ENCODE data around the gene SLC22A1. TPM values are rescaled to one million over a fixed set of nuclear protein-coding genes. Genes with fewer than 3 reads are reported as not detected.

The SLC22A1 gene
- total and polyA plus RNA-seq, 2 of the 4 experiments (the other 2 are of a cell fraction), result 0.10 TPM; not detected in 1

- dilution Hi-C loops (cut with HindIII; ENCODE audit: low sequenced_read_pairs, unreplicated experiment), result no loop called here
- CTCF ChIA-PET, result interaction anchor here (1.0 to 1.6 kb wide), 2 partner anchors 313 kb away, joined by 4 to 6 read pairs; no protein-coding TSS in a partner anchor
Measured at GRCh38 chr6:160142115-160142715, 20.6 kb downstream of the SLC22A1 start.

More at GRCh38 chr6:160142115-160142715, 20.6 kb downstream of the SLC22A1 start:
- H3K79me1 ChIP-seq (ENCODE audit: low read depth in 1 of 2, low read length in 2 of 2), result no peaks in the 10 kb centered on the region
- no peak overlapping the region for H3K4me2 ChIP-seq (ENCODE audit: low read depth, low read length)
- no peak for TF ChIP-seq FOS (IDR thresholded peaks at IDR 0.05; ENCODE audit: low read depth, low read length)
- TF ChIP-seq POLR2A (IDR thresholded peaks at IDR 0.05; ENCODE audit: low read depth, low read length), result no peak
- no peak for TF ChIP-seq MAFK (IDR thresholded peaks at IDR 0.05; ENCODE audit: low read depth, low read length)
- no peak for TF ChIP-seq MAZ (IDR thresholded peaks at IDR 0.05; ENCODE audit: borderline replicate concordance, low read depth, low read length)
- TF ChIP-seq CTCF (conservative IDR thresholded peaks at IDR 0.05; ENCODE audit: low read depth, low read length), result no peak
- TF ChIP-seq CHD1 (IDR thresholded peaks at IDR 0.05; ENCODE audit: low read depth, low read length), result no peak
- 56% methylated on average over 3 of the region's 8 CpGs; no CpG with 5 or more reads in 1 of the 2 experiments for WGBS, 2 experiments (ENCODE audit: extremely low coverage in 2 of 2, insufficient read length in 1 of 2)
- BruUV-seq (replicated peaks), result no TSS peak
- peaks cover 6% of the 10 kb centered on the region; the same call in 1 of the 2 replicates for H3K9me1 ChIP-seq (ENCODE audit: insufficient read depth, low read length)
- H3K4me1 ChIP-seq (ENCODE audit: control insufficient read depth, insufficient read depth, low read length), result peaks cover 12% of the 10 kb centered on the region
- no peaks in the 10 kb centered on the region for H3K36me3 ChIP-seq (ENCODE audit: control insufficient read depth, insufficient read depth, low read length)
- H4K8ac ChIP-seq (ENCODE audit: low read depth in 2 of 2, low read length in 2 of 2), result no peak overlapping the region
- no peak overlapping the region for H3K56ac ChIP-seq (ENCODE audit: extremely low read depth, insufficient read depth, low read length)
- no peak overlapping the region; the same call in 1 of the 2 replicates for H3K18ac ChIP-seq (ENCODE audit: low read depth, low read length)
- no peak overlapping the region; the same call in 1 of the 2 replicates for H3K4ac ChIP-seq (ENCODE audit: low read depth, low read length)
- no peaks in the 10 kb centered on the region for H4K20me1 ChIP-seq (ENCODE audit: insufficient read depth, low read length)
- H2BK5ac ChIP-seq (ENCODE audit: low read depth, low read length, poor library complexity, severe bottlenecking), result no peak overlapping the region
- H3K27me3 ChIP-seq (ENCODE audit: control insufficient read depth, insufficient read depth, low read length), result no peaks in the 10 kb centered on the region
- H3K9ac ChIP-seq (ENCODE audit: low read depth, low read length), result no peak overlapping the region
- no peaks in the 10 kb centered on the region for H3K9me3 ChIP-seq (ENCODE audit: control insufficient read depth, insufficient read depth, low read length)
- H3K23ac ChIP-seq (ENCODE audit: low read depth, low read length), result no peak overlapping the region
- H2AK5ac ChIP-seq (ENCODE audit: low read depth, low read length), result no peak overlapping the region
- H2BK15ac ChIP-seq (ENCODE audit: low read depth, low read length), result 0 out of 3 replicates have a peak overlapping the region, but pooled peaks have one; percentile 32
- H2AFZ ChIP-seq (replicated peaks; ENCODE audit: low read length, poor library complexity), result no peak overlapping the region
- H4K5ac ChIP-seq (ENCODE audit: low read depth, low read length), result no peak overlapping the region
- H4K91ac ChIP-seq (ENCODE audit: insufficient read depth, low read depth, low read length), result no peak overlapping the region
- no peak overlapping the region for H2BK20ac ChIP-seq (ENCODE audit: low read depth, low read length)
- POLR2A ChIA-PET (ENCODE audit: unreplicated experiment), result no interaction called here
- H3K14ac ChIP-seq (replicated peaks; ENCODE audit: low read depth, low read length), result no peak overlapping the region
- no peak overlapping the region for H3K27ac ChIP-seq (ENCODE audit: insufficient read depth, low read length)
- ATAC-seq (ENCODE audit: low read depth) (no peak), DNase-seq (no peak)
- no peak overlapping the region for H2AK9ac ChIP-seq (replicated peaks; ENCODE audit: low read depth, low read length, poor library complexity)
- in situ Hi-C loops (cut with MboI; ENCODE audit: low sequenced_read_pairs), result no loop called here
- intact Hi-C loops (cut with micrococcal nuclease), result no loop called here
- no peak overlapping the region for H3K4me3 ChIP-seq (ENCODE audit: insufficient read depth, low read depth, low read length)
- no peak overlapping the region for H2BK120ac ChIP-seq (ENCODE audit: low read depth, low read length)
